T-helper 2 cell (primary cell): ENCODE measurements around the gene CASQ2.

Source experiments
- DNase-seq, 5 experiments: peaks; one replicate each; pipeline versions ENCODE4 v3.0.0 to v3.0.0-alpha.2; 2012 to 2022

The CASQ2 gene

DNA sequence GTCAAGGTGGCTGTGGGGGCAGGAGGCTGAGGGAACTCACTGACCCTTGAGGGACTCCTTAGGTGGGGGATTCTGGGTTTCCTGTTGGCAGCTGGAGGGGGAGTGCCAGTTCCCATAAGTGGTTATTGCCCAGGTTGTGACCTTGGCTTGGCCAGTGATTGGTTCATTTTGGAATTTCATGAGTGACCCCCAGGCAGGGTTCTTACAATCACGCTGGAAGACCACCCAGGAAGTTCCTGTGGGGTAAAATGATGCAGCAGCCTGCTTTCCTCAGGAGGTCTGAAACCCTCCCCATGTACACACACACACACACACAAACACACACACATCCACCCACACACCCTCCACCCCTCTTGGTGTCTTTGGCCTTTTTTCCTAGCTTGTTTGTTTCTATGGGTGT, 109.9 kb downstream of the CASQ2 start:
- DNase-seq: no peak

DNA sequence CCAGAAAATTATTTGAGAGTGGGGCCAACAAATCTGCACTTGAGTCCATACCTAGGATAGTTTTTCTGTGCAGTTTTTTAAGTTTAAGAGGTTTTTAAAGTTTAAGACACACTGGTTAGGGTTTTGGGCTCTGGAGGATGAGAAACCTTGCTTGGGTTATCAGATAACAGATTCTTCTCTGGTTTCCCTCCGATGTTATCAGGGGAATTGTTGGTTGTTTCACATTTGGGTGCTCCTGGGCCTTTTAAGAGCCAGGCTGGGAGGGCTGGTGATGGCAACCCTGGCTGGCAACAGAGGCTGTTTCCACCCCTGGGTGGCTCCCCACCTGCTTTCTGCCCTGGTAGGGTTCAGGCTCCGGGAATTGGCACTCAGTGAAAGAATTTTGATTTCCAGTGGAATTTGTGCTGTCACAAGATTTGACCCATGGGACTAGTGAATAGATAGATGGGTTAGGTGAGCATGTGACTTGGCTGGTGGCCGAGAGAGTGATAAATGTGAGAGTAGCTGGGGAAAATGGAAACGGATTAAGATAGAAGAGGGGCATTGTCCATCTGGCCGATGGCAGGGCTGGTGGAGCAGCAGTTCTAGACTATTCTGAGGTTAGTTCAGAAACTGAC, 111.9 kb downstream of the CASQ2 start:
- DNase-seq: peak in 1 of 5 experiments; percentile 67

DNA sequence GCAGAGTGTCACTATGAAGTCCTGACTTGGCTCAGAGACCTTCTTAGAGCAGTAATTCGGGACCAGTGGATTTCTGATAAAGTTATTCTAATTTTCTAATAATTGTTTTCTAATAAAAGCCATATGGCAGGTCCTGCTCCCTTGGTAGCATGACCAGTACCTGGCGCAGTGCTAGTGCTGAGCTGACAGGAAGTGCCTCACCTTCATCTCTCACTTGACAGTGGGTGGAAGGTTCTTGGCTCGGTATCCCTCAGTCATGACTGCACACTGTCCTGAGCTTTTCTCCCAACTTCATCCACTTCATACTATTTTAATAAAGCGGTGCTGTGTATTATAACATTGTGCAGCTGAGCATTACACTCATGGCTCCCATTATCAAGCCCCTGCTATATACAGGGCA, 112.6 kb downstream of the CASQ2 start:
- no peak for DNase-seq

DNA sequence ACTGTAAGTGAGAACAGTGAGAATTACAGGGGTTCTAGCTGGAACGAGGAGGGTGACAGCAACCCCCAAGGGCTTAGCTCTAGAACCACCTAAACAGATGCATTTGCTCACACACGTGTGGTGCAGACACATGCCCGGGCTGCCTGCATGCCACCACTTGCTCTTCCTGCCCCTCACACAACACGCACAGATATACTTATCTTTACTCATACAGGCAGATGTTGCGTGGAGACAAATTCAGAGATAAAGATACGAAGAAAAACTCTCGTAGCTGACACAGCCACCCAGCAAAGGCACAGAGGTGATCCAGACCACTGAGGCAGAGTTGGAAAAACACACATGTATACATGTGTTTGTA, 113.2 kb downstream of the CASQ2 start:
- DNase-seq: peak in 1 of 5 experiments; percentile 80

DNA sequence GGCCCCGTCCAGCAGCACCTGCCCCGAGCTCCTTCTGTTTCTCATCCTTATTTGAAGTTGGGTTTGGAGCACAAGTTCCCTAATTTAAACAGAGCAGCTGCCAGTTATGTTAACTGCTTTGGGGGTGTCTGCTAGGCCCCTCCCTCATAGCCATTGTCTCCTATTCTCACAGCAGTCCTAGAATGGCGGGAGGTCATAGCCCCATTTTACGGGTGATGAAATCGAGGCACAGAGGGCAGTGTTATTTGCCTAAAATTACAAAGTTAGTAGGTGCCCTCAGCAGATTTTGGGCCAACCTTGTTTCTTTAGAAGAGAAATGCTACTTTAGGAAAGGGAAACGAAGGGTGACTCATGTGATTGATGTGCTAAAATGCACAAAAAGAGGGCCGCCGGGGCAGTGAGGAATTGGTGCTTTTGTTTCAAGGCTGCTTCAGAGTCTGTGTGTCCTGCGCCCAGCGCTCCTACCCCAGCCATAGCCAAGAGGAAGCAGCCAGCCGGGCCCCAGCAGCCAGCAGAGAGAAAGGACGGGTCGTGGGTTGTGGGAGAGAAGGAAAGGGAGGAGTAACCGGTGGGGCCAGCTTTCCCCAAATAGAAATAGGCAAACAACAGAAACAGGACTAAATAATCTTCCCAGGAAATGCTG, 113.7 kb downstream of the CASQ2 start:
- DNase-seq: no peak

DNA sequence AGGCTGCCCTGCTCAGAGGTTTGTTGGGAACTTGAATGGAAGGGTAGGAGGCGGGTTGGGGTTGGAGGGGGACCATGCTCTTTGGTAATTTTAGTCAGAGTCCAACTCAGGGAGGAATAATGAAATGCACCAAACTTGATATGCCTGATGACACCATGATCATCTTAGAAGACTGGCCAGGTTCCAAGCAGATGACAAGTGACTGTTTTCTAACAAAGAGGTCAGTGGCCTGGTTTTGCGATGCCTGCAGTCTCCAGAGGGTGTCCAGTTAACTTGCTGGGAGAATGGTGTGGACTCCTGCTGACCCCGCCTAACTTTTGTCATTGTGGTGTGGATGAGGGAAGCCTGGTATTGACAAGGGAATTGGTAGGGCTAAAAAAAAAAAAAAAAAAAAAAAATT, 114.4 kb downstream of the CASQ2 start:
- DNase-seq: no peak

DNA sequence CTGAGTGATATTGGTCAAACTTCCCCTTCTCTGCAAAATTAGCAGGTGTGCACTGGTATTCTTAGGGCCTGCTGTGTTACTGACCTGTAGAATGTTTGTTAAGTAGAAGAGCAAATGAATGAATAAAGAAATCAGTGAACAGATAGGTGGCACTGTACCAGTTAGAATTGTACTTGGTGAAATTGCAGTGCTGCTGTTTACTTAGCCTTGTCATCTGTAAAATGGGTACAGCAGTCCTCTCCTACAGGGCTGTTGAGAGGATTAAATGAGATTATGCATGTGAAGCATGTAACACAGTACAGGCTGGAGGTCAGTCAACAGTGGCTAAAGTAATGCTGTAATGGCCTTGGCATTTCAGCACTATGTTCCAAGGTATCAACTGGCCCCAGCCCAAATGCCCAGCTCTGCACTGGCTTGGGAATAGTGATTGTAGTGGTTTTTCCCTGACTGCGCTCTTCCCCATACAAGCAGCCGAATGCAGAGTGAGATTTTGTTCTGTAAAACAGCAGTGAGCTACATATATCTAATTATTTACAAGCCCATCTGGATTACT, 116.2 kb downstream of the CASQ2 start:
- no peak for DNase-seq

DNA sequence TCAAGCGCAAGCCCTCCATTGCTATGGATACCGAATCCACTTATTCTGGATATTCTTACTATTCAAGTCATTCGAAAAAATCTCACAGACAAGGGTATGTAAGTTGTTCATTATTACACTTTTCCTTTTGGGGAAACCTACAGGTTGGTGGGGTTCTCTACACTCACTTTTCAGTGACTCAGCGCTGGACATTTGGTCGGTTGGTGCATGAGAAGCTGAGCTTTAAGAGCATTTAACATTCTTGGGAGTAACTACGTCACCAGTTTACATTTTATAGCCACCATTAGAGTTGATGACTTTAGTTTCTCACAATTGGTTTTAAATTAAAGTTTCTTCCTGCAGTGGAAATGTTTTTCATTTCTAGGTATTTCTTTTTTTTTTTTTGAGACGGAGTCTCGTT, 117.1 kb downstream of the CASQ2 start:
- DNase-seq: no peak

DNA sequence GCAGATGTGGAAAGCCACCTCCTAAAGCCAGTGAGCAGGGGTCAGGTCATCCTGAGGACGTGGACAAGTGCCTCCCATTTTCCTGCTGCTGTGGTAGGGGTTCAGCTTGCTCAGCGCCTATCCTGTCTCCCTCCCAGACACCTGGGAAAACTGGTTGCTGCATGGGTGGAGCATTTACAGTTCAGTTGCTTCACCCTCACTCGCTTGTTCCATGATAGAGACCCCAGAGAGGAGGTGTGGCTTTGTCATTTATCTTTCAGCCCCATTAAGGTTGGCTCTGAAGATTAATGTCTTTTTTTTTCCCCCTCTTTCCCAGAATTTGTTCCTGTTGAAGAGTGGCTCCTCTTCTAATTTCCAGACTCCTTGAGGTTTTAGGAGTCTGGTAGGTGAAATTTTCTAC, 117.6 kb downstream of the CASQ2 start:
- no peak for DNase-seq
